OCI-LY7 (cell line): ENCODE results near the gene BRDT. TPM values are rescaled to one million over a fixed set of nuclear protein-coding genes. Genes with fewer than 3 reads are reported as not detected.

Experiments
- BruUV-seq: library from RNA; stranded (reverse); fragments of 400-500 nt; replicated peaks from 2 replicates; lab custom pipeline; 2021; lab: Mats Ljungman, UMichigan
- CTCF ChIA-PET: fragments of 300-600 bp; sonication (Branson Sonifier 250); formaldehyde crosslinking; loops from one replicate; lab custom pipeline; 2022; ENCODE audit warnings: antibody characterized with exemption; ENCODE audit not compliant: unreplicated experiment; lab: Charles Lee
- POLR2A ChIA-PET: fragments of 300-600 bp; sonication (Branson Sonifier 250); formaldehyde crosslinking; loops from one replicate; lab custom pipeline; 2022; ENCODE audit warnings: antibody characterized with exemption; lab: Charles Lee
- DNase-seq: peaks from one replicate; pipeline ENCODE4 v3.0.0-alpha.2; 2015; ENCODE audit warnings: low spot score
- H2AFZ ChIP-seq: fragments of 200-600 bp; sonication (generic), shearing (Covaris generic); 2 replicates; pipeline ENCODE4 v1.6.1; 2014; ENCODE audit warnings: mild to moderate bottlenecking, antibody characterized with exemption, low read length, moderate library complexity
- H3K27ac ChIP-seq: fragments of 200-600 bp; sonication (generic); 2 replicates; pipeline ENCODE4 v1.5.1; 2014; ENCODE audit warnings: mixed run types, low read depth, mild to moderate bottlenecking, moderate library complexity, low read length, inconsistent platforms; ENCODE audit not compliant: poor library complexity, severe bottlenecking
- H3K36me3 ChIP-seq: fragments of 200-600 bp; sonication (generic); 2 replicates; pipeline ENCODE4 v1.6.1; 2014; ENCODE audit warnings: mild to moderate bottlenecking, antibody characterized with exemption, low read length, moderate library complexity, mixed read lengths; ENCODE audit not compliant: insufficient read depth
- H3K4me1 ChIP-seq: fragments of 200-600 bp; sonication (generic); 2 replicates; pipeline ENCODE4 v1.5.1; 2014; ENCODE audit warnings: mild to moderate bottlenecking, low read length; ENCODE audit not compliant: insufficient read depth, poor library complexity, severe bottlenecking
- H3K4me2 ChIP-seq: fragments of 200-600 bp; sonication (generic); 2 replicates; pipeline ENCODE4 v1.6.1; 2014; ENCODE audit warnings: mild to moderate bottlenecking, low read length
- H3K4me3 ChIP-seq: fragments of 200-600 bp; sonication (generic); 2 replicates; pipeline ENCODE4 v1.5.1; 2014; ENCODE audit warnings: mild to moderate bottlenecking, low read depth, low read length; ENCODE audit not compliant: poor library complexity, severe bottlenecking
- H3K79me2 ChIP-seq: fragments of 200-600 bp; sonication (generic); 2 replicates; pipeline ENCODE4 v1.6.1; 2016; ENCODE audit warnings: low read depth, mild to moderate bottlenecking, low read length, moderate library complexity, mixed read lengths; ENCODE audit not compliant: insufficient read depth
- H3K9me2 ChIP-seq: fragments of 200-600 bp; sonication (generic); 2 replicates; pipeline ENCODE4 v1.6.1; 2016; ENCODE audit warnings: mild to moderate bottlenecking, low read length, mixed read lengths; ENCODE audit not compliant: insufficient read depth
- H3K9me3 ChIP-seq: fragments of 200-600 bp; sonication (generic); 2 replicates; pipeline ENCODE4 v1.6.1; 2014; ENCODE audit warnings: mild to moderate bottlenecking, mixed run types, low read length, mixed read lengths
- H4K20me1 ChIP-seq: fragments of 200-600 bp; sonication (generic); 2 replicates; pipeline ENCODE4 v1.6.1; 2014; ENCODE audit warnings: mild to moderate bottlenecking, antibody characterized with exemption, low read length, moderate library complexity, mixed read lengths; ENCODE audit not compliant: insufficient read depth
- CTCF ChIP-seq: fragments of 200-600 bp; sonication (generic); conservative IDR thresholded peaks from 2 replicates; pipeline ENCODE4 v1.5.1; 2014; ENCODE audit warnings: mild to moderate bottlenecking, antibody characterized with exemption, low read length, moderate library complexity, mixed read lengths
- EZH2phosphoT487 ChIP-seq: fragments of 200-600 bp; sonication (generic); IDR thresholded peaks from 2 replicates; pipeline ENCODE4 v1.6.1; 2018; ENCODE audit warnings: low read depth, borderline replicate concordance, mild to moderate bottlenecking, mixed run types, antibody characterized with exemption, low read length, moderate library complexity, mixed read lengths
- intact Hi-C: fragments of 100-400 bp; cut with micrococcal nuclease; formaldehyde crosslinking; loops from one replicate; pipeline ENCODE4 v1.10.0; 2022; ENCODE audit not compliant: unreplicated experiment
- total RNA-seq, 2 experiments: library from RNA; depleted of rRNA in 1 of 2; stranded (reverse); fragments of >200 nt in 1 of 2; shearing (Covaris generic) in 1 of 2; gene quantifications; 2 replicates each; pipeline ENCODE4 v1.2.3, GENCODE V29; 2014 to 2022

Gene BRDT
- total RNA-seq, 2 experiments from 2014 or later = not detected

- Histone ChIP-seq H3K79me2 (no peaks in the 10 kb centered on the region), H3K4me2 (no peak overlapping the region), H4K20me1 (no peaks in the 10 kb centered on the region), H2AFZ (no peak overlapping the region), H3K27ac (no peak overlapping the region), H3K9me2 (no peaks in the 10 kb centered on the region), H3K36me3 (no peaks in the 10 kb centered on the region), H3K4me1 (no peaks in the 10 kb centered on the region), H3K9me3 (no peaks in the 10 kb centered on the region), H3K4me3 (no peak overlapping the region)
- intact Hi-C loops = no loop called here
- POLR2A ChIA-PET = interaction anchor here (0.9 to 1.7 kb wide), 3 partner anchors 10 to 1167 kb away, joined by 3 to 5 read pairs (median 3); no protein-coding TSS in a partner anchor
- CTCF ChIA-PET = no interaction called here
- no TSS peak for BruUV-seq
- no peak for DNase-seq
- TF ChIP-seq CTCF (no peak), EZH2phosphoT487 (no peak)
These were observed 30.2 kb downstream of the BRDT start for GRCh38 chr1:91979383-91979782.

- no peak overlapping the region for H3K4me2 ChIP-seq
- no TSS peak for BruUV-seq
- no peaks in the 10 kb centered on the region for H3K79me2 ChIP-seq
- no peaks in the 10 kb centered on the region for H3K9me3 ChIP-seq
- no peaks in the 10 kb centered on the region for H3K9me2 ChIP-seq
- CTCF ChIA-PET = no interaction called here
- no peak overlapping the region for H3K27ac ChIP-seq
- no peak overlapping the region for H3K4me3 ChIP-seq
- no peak for TF ChIP-seq CTCF
- no peak overlapping the region for H2AFZ ChIP-seq
- H3K4me1 ChIP-seq = no peaks in the 10 kb centered on the region
- DNase-seq = no peak
- no peaks in the 10 kb centered on the region for H3K36me3 ChIP-seq
- intact Hi-C loops = no loop called here
- no peaks in the 10 kb centered on the region for H4K20me1 ChIP-seq
- POLR2A ChIA-PET = interaction anchor here (0.6 to 1.7 kb wide), 5 partner anchors 9 to 523 kb away, joined by 3 to 5 read pairs (median 4); no protein-coding TSS in a partner anchor
These were observed 31.5 kb downstream of the BRDT start for GRCh38 chr1:91980663-91981062.

GRCh38 chr1:91981996-91982609, 32.9 kb downstream of the BRDT start:
- H3K4me1 ChIP-seq = no peaks in the 10 kb centered on the region
- H3K9me2 ChIP-seq = no peaks in the 10 kb centered on the region
- no peak for DNase-seq
- ChIA-PET CTCF (no interaction called here), POLR2A (no interaction called here)
- H4K20me1 ChIP-seq = no peaks in the 10 kb centered on the region
- H3K27ac ChIP-seq = no peak overlapping the region
- no TSS peak for BruUV-seq
- H3K36me3 ChIP-seq = no peaks in the 10 kb centered on the region
- no peaks in the 10 kb centered on the region for H3K79me2 ChIP-seq
- TF ChIP-seq CTCF = no peak
- TF ChIP-seq EZH2phosphoT487 = no peak
- H2AFZ ChIP-seq = no peak overlapping the region
- intact Hi-C loops = no loop called here
- H3K4me2 ChIP-seq = no peak overlapping the region
- no peak overlapping the region for H3K4me3 ChIP-seq
- H3K9me3 ChIP-seq = no peaks in the 10 kb centered on the region
